ENCODE results near the gene RRAGD. TPM values are rescaled to one million over a fixed set of nuclear protein-coding genes. Genes with fewer than 3 reads are reported as not detected.

Gene RRAGD
- 100 to 1,000 TPM in 8 of 12 donors, 10 to 100 TPM in 4; 30.0 to 159 (median 111) TPM for polyA plus RNA-seq (ENCODE audit: insufficient read length in 12 of 12)
- long read RNA-seq, donor 1, full-length matches to known transcripts, result 5 of 5 reads
- long read RNA-seq, donor 1, partial matches to known transcripts, result 0 of 5 reads
- long read RNA-seq, donor 1, other reads (novel, unspliced or antisense), result 0 of 5 reads
- long read RNA-seq, donor 2, full-length matches to known transcripts, result 55 of 70 reads
- long read RNA-seq, donor 2, partial matches to known transcripts, result 15 of 70 reads
- long read RNA-seq, donor 2, other reads (novel, unspliced or antisense), result 0 of 70 reads
- long read RNA-seq, donor 3, full-length matches to known transcripts, result 29 of 36 reads
- long read RNA-seq, donor 3, partial matches to known transcripts, result 7 of 36 reads
- long read RNA-seq, donor 3, other reads (novel, unspliced or antisense), result 0 of 36 reads
- long read RNA-seq, donor 4, full-length matches to known transcripts, result 16 of 21 reads
- long read RNA-seq, donor 4, partial matches to known transcripts, result 5 of 21 reads
- long read RNA-seq, donor 4, other reads (novel, unspliced or antisense), result 0 of 21 reads
- long read RNA-seq, donor 5, full-length matches to known transcripts, result 57 of 85 reads
- long read RNA-seq, donor 5, partial matches to known transcripts, result 28 of 85 reads
- long read RNA-seq, donor 5, other reads (novel, unspliced or antisense), result 0 of 85 reads
- long read RNA-seq, donor 6, full-length matches to known transcripts, result 15 of 20 reads
- long read RNA-seq, donor 6, partial matches to known transcripts, result 5 of 20 reads
- long read RNA-seq, donor 6, other reads (novel, unspliced or antisense), result 0 of 20 reads
- long read RNA-seq, donor 7, full-length matches to known transcripts, result 16 of 16 reads
- long read RNA-seq, donor 7, partial matches to known transcripts, result 0 of 16 reads
- long read RNA-seq, donor 7, other reads (novel, unspliced or antisense), result 0 of 16 reads
- long read RNA-seq, donor 8, full-length matches to known transcripts, result 48 of 64 reads
- long read RNA-seq, donor 8, partial matches to known transcripts, result 16 of 64 reads
- long read RNA-seq, donor 8, other reads (novel, unspliced or antisense), result 0 of 64 reads
- long read RNA-seq, donor 9, full-length matches to known transcripts, result 13 of 19 reads
- long read RNA-seq, donor 9, partial matches to known transcripts, result 6 of 19 reads
- long read RNA-seq, donor 9, other reads (novel, unspliced or antisense), result 0 of 19 reads
- long read RNA-seq, donor 10, full-length matches to known transcripts, result 49 of 49 reads
- long read RNA-seq, donor 10, partial matches to known transcripts, result 0 of 49 reads
- long read RNA-seq, donor 10, other reads (novel, unspliced or antisense), result 0 of 49 reads
- long read RNA-seq, donor 11, full-length matches to known transcripts, result 17 of 32 reads
- long read RNA-seq, donor 11, partial matches to known transcripts, result 15 of 32 reads
- long read RNA-seq, donor 11, other reads (novel, unspliced or antisense), result 0 of 32 reads

GRCh38 chr6:89412071-89413005, at the start of gene RRAGD:
RRAGD (minus strand) TSS chr6:89412273; CDS start chr6:89411993, 280 bp downstream.
- DNase-seq, result peak; percentile 50

- DNase-seq, result no peak
Measured at GRCh38 chr6:89460713-89461112, 48.6 kb upstream of the RRAGD start.

- DNase-seq, result no peak
Measured at GRCh38 chr6:89459501-89459900, 47.4 kb upstream of the RRAGD start.

- no peak for DNase-seq
Measured at GRCh38 chr6:89458704-89459103, 46.6 kb upstream of the RRAGD start.

GRCh38 chr6:89454300-89454699, 42.2 kb upstream of the RRAGD start:
- DNase-seq, result no peak

GRCh38 chr6:89452281-89452680, 40.2 kb upstream of the RRAGD start:
- DNase-seq, result no peak

- DNase-seq, result no peak
Measured at GRCh38 chr6:89449193-89449592, 37.1 kb upstream of the RRAGD start.

GRCh38 chr6:89443658-89444057, 31.6 kb upstream of the RRAGD start:
- no peak for DNase-seq

GRCh38 chr6:89440200-89440599, 28.1 kb upstream of the RRAGD start:
- DNase-seq, result no peak

GRCh38 chr6:89439014-89439413, 26.9 kb upstream of the RRAGD start:
- no peak for DNase-seq

- DNase-seq, result no peak
Measured at GRCh38 chr6:89438248-89438647, 26.2 kb upstream of the RRAGD start.

GRCh38 chr6:89436226-89436625, 24.2 kb upstream of the RRAGD start:
- no peak for DNase-seq

- no peak for DNase-seq
Measured at GRCh38 chr6:89434954-89435353, 22.9 kb upstream of the RRAGD start.

- DNase-seq, result no peak
Measured at GRCh38 chr6:89434150-89434499, 22.1 kb upstream of the RRAGD start.

GRCh38 chr6:89433252-89434149, 21.4 kb upstream of the RRAGD start:
- no peak for DNase-seq

GRCh38 chr6:89432875-89433251, 20.8 kb upstream of the RRAGD start, which contains the start of gene ANKRD6:
ANKRD6 (plus strand) TSS chr6:89433152; CDS start chr6:89566977, 133,825 bp downstream.
- DNase-seq, result peak; percentile 69

GRCh38 chr6:89430201-89430962, 18.3 kb upstream of the RRAGD start:
- DNase-seq, result no peak

- no peak for DNase-seq
Measured at GRCh38 chr6:89416796-89417195, 4.7 kb upstream of the RRAGD start.
